HG03520 (cell line): ENCODE measurements around the gene CDC6.

Experiments
- ATAC-seq: cut with Tn5 transposase; IDR thresholded peaks from one replicate; pipeline ENCODE4 v1.9.1; 2021; ENCODE audit warnings: mild to moderate bottlenecking, moderate library complexity; ENCODE audit not compliant: unreplicated experiment

CDC6 gene, protein sequence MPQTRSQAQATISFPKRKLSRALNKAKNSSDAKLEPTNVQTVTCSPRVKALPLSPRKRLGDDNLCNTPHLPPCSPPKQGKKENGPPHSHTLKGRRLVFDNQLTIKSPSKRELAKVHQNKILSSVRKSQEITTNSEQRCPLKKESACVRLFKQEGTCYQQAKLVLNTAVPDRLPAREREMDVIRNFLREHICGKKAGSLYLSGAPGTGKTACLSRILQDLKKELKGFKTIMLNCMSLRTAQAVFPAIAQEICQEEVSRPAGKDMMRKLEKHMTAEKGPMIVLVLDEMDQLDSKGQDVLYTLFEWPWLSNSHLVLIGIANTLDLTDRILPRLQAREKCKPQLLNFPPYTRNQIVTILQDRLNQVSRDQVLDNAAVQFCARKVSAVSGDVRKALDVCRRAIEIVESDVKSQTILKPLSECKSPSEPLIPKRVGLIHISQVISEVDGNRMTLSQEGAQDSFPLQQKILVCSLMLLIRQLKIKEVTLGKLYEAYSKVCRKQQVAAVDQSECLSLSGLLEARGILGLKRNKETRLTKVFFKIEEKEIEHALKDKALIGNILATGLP

DNA sequence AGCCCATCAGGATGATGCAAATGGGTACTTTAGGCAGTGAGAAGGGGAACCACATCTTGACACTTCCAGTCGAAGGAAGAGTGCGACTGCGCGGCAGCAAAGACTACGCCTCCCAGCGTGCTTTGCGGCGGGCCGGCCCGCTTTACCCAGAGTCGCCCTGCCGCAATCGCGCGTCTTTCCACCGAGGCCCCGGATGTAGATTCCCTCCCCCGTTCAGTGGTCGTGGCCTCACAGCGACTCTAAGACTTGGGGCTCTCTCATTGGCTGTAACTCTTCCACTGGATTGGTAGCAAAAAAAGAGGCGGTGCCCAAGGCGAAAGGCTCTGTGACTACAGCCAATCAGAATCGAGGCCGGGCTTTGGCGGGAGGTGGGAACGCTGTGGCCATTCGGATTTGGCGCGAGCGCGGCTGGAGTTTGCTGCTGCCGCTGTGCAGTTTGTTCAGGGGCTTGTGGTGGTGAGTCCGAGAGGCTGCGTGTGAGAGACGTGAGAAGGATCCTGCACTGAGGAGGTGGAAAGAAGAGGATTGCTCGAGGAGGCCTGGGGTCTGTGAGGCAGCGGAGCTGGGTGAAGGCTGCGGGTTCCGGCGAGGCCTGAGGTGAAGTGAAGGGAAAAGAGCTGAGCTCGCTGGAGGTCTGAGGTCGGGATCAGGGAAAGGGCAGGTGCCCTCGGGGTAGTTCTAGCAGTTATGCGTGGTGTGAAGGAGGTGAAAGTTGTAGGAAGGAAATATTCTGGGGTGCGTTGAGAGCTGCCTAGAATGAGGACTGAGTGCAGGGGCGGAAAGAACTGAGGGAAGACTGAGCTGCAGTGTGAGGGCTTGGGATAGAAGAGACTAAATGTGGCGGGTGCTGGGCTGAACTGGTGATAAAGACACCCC, at the start of gene CDC6:
Gene CDC6 (plus strand): TSS at position 386 of the 876 bp plus-strand sequence. CDS start 1,542 bp downstream, outside the sequence.
- peak; percentile 93 for ATAC-seq

DNA sequence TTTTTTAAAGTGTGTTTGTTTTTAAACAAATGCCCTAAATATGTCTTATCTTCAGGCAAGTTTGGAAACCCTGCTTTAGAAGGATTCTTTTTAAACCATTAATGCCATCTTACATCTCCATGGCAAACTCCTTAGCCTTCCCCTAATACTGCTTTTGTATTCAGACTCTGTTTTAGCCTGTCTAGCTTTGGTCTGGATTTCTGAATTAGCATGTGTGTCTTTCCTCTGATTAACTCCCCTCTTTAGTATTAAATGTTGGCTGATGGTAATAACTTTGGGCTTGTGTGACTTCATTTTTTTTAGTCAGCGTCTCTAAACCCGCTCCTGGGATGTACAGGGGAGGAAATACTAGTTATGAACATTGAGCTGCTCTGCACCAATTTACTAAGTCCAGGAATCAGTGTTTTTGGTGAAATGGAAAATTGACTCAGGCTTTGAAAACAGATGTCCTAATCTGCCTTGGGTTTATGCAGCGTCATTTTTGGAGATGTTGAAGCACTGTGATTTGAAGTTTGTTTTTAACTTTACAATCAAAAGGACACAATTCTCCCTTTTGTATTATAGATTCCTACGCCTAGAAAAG, 46.3 kb upstream of the CDC6 start:
- no peak for ATAC-seq

DNA sequence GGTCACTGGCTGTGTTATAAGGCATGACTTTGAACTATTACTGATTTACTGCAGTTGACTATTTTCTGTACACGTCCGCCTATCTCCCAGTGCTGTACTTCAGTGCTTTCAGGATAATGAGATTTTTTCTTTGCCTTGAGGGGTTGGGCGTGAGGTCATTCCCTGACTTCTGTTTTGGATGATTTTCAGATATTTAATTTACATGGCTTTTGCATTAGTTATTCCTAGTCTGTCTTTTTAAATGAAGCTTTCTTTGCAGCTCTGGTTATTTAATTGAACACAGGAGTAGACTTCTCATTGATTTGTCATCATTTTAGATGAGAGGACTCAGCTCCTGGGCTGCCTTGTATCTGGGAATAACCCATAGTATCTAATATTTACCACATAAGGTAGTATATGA, 44.9 kb upstream of the CDC6 start:
- no peak for ATAC-seq

DNA sequence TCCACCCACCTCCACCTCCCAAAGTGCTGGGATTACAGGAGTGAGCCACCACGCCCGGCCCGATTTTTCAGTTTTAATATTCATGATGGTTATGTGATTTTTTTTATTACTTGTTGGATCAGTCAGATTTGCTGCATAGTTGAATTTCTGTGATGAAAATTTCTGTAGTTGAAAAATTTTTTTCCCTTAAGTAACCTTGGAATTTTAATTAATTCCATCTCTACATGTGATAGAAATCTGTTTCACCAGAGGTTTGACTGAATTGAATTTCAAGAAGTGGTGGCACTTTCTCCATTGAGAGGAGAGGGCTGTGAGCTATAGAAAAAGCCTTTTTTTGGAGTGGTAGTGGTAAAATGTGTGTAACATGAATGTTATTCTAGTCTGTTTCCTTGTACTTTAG, 43.9 kb upstream of the CDC6 start:
- ATAC-seq, result no peak

DNA sequence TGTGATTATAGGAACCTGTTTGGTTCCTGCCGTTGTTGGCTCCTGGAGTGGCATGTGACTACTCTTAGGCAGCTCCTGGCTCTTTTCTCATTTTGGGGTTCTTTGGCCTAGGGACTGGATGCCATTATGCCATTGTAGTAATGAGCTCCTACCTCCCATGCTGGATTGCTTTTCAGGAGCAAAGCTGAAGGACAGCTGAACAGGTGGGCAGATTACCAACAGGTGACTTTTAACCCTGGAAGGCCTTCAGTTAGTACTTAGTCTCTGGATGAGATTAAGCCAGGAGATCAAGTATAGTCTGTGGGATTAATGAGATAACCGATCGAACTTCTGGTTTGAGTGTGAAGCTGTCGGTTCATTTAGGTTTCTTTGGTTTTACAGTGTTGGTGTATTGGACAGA, 43.4 kb upstream of the CDC6 start:
- ATAC-seq, result no peak

DNA sequence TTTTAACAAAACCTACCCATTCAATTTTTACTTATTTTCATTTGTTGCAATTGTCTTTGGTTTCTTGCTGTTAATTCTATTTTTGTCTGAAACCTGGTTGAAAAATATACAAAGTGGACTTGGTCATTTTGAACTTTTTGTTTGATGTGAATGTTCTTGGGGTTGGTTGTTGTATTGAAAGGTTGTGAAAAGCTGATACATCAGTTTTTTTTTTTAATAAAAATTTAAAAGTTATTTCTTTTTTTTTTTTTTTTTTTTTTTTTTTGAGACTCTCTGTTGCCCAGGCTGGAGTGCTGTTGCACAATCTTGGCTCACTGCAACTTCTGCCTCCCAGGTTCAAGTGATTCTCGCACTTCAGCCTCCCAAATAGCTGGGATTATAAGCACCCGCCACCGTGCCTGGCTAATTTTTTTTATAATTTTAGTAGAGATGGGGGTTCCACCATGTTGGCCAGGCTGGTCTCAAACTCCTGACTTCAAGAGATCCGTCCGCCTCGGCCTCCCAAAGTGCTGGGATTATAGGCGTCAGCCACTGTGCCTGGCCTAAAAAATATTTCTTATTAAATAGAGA, 39.7 kb upstream of the CDC6 start:
- no peak for ATAC-seq

DNA sequence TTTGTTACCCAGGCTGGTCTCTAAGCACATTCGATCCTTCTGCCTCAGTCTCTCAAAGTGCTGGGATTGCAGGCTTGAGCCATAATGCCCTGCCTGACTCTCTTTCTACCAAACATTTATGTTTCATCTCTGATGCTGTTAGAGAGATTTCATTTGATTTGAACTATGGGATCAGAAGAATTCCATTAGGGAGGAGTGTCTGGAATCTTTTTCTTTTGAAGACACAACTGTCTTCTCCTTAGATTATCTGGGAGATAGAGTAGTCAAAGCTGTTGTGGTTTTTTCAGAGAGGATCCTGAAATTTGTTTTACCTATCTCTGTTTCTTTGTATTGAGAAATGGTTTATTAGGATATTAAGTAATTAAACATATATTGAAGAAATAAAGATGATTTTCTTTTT, 39.2 kb upstream of the CDC6 start:
- no peak for ATAC-seq

DNA sequence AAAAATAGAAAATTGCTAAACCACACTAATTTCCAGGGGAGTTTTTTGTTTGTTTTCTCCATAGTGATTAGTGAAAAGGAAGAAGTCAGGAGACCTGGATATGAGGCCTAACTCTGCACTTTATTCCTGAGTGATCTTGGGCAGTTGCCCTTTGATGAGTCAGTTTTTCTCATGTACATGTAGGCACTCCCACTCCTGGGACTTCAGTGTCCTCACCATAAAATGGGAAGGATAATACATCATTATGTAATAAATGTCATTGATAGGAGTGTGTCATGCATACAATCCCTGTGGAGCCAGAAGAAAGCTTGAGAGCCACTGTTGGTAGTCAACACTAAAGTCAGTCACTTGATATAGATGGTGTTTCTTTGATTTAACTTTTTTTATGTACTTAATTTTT, 36.1 kb upstream of the CDC6 start:
- no peak for ATAC-seq

DNA sequence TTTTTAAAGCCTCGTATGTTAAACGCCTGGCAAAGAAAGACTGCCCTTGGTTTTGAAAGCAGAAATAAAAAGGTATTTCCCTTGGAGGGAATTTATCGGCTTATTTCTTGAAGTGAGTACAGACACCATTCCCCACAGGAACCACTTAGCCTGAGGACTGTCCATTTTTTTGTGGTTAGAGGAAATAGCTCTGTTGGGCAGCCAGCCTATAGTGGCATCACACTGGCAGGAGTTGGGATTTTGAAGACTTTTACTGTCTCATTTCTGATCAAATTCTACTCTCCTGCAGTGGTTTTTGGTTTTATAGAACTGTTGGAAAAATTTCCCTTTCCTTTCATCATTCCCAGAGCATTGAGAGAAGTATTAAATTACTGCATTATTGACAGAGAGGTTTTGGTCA, 34.1 kb upstream of the CDC6 start:
- ATAC-seq, result no peak

DNA sequence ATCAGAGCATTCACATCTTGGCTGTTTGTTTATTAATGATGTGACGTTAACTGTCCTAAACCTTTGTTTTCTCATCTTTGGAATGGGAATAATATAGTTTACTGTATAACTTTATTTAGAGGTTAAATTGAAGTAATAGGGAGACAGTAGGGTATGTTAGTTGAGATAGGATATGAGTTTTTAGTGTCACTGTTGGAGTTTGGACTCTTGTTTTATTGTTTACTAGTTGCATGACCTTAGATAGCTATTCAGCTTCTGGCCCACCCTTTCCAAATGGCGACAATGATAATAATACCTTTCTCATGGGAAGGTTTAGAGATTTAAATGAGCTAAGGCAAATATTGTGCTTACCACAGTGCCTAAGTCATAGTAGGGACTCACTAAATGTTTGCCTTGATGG, 28.2 kb upstream of the CDC6 start:
- no peak for ATAC-seq

DNA sequence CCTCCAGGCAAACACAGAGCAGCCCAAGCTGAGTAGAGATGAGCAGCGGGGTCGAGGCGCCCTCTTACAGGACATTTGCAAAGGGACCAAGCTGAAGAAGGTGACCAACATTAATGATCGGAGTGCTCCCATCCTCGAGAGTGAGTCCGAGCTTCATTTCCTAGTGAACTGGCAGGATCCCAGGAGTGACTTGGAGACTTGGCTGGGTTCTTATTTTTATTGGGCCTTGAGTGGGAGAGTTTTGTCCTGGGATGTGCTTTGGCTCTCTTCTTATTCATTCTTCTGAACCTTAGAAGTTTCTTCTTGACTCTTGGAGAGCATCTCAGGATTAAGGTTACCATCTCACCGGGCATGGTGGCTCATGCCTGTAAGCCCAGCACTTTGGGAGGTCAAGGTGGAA, 27.2 kb upstream of the CDC6 start:
- ATAC-seq, result no peak

DNA sequence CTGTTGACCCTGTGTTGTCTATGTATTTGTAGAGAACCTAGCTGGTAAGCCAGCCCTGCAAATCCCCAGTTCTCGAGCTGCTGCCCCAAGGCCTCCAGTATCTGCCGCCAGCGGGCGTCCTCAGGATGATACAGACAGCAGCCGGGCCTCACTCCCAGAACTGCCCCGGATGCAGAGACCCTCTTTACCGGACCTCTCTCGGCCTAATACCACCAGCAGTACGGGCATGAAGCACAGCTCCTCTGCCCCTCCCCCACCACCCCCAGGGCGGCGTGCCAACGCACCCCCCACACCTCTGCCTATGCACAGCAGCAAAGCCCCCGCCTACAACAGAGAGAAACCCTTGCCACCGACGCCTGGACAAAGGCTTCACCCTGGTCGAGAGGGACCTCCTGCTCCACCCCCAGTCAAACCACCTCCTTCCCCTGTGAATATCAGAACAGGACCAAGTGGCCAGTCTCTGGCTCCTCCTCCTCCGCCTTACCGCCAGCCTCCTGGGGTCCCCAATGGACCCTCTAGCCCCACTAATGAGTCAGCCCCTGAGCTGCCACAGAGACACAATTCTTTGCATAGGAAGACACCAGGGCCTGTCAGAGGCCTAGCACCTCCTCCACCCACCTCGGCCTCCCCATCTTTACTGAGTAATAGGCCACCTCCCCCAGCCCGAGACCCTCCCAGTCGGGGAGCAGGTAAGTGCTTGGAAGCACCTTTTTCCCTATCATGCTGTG, 23.1 kb upstream of the CDC6 start:
- ATAC-seq, result no peak

DNA sequence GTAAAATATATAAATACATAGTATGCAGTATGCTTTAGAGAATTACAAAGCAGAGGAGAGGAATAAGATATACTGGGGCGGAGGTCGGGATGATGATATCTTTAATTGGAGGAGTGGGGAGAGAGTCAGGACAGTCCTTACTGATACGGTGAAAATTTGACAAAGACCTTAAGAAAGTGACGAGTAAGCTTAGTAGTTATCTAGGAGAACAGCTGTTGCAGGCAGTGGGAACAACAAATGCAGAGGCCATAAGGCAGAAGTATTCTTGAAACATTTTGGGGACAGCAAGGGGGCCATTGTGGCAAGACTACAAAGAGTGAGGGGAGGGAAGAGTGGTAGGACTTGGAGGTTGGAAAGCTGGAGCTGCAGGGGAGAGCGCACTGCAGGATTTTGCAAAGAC, 22.3 kb upstream of the CDC6 start:
- no peak for ATAC-seq

DNA sequence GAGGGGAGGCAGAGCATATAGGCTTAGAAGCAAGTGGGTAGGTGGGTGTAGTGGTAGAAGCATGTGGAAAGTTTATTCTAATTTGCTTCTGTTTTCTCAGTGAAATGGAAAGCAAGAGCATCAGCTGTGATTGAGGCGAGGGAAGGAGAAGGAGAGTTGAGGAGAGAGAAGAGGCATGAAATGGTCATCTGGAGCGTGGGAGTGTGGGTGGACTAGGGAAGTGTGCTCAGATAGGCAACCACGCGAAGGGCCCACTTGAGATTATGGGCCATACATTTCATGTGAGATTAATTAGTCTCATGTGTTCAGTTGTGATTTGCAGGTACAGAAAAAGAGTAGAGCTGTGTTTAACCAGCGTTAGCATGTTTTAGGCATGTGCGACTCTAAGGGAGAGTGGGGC, 20.8 kb upstream of the CDC6 start:
- ATAC-seq, result no peak

DNA sequence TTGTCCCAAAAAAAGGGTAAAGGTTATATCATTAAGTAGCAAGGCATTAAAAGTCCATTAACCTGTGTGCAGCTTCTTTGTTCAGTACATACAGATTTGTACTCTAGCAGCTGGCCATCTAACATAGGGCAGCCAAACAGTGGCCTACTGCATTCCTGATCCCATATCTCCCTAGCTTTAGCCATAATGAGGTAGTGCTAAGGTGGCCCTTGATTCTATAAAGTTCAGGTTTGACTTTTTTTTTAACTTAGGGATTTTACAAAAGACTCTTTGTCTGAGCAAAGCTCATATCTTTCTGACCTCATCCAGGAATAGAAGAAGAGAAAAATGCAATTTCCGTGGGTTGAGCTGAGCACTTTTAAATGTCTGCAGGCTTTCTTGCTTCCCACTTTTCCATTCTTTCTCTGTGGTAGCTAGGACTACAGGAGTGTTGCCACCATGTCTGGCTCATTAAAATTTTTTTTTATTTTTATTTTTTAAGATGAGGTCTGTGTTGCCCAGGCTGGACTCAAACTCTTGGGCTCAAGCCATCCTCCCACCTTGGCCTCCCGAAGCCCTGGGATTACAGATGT, 19.5 kb upstream of the CDC6 start:
- ATAC-seq, result no peak

DNA sequence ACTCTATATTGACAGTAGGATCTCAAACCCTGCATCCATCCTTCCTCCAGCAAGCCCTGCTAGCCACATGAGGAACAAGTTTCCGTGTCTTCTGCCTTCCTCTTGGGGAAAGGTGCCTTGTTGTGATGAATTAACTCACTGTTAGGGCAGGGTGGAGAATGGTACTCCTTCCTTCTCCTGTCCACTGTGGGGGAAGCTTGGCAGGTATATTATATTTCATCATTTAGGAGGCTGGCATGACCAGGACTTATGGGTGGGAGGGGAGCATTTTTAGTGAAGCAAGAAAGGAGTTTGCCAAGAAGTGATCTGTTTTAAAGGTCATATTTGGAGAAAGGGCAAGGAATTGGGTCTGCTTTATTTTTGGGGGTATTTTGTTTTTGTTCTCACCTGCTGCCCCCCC, 9.3 kb upstream of the CDC6 start:
- no peak for ATAC-seq

DNA sequence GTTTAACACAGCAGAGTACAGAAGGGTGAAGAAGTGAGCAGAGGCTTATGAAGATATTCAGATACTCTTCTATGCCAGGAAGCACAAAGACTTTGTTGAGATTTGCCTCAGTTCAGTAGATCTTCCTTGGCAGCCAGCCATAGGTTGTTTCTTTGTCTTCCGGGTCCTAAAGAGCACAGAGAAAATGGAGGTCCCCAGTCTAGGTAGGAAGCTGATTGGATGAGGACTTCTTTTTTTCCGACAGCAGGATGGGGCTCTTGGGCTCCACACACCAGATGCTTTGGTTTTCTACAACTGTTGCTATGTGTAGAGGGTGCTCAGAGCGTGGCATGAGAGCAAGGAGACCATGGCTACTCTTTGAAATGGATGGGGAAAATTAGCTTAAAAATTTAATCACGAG, 8.3 kb upstream of the CDC6 start:
- ATAC-seq, result no peak

DNA sequence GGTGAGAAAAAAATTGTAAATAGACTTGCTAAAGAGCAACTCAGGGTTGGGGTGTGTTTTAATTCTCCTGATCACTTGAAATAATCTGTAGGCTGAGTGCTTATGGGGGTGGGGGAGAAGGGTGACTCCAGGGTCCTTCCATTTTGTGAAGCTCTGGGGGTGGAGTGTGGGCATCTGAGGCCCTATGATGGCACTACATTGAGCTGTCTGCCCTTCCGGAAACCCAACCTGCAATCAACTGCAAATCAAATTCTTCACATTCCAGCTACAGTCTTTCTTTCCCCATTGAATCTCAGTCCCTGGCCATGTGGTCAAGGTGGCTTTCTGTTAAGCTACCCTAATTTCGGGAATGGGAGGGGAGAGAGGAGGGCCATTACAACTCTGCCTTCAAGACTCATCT, 6.0 kb upstream of the CDC6 start:
- no peak for ATAC-seq

DNA sequence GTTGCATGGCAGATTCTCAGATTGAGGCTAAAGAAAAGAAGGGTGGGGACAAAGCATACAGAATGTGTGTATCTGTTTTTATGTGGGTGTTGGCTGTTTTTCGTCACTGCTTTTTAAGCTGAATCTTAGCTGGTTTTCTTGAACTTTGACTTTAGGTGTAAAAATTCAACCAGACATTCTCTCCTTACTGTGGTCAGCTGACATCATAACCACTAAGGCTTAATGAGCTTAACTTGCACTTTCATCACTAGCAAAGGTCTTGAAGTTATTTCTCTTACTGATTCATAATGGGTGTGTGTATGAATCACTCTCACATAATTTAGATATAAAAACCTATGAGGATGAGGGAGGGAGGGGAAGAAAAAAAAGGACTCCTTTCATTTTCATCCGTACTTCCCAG, 4.0 kb upstream of the CDC6 start:
- ATAC-seq, result no peak

DNA sequence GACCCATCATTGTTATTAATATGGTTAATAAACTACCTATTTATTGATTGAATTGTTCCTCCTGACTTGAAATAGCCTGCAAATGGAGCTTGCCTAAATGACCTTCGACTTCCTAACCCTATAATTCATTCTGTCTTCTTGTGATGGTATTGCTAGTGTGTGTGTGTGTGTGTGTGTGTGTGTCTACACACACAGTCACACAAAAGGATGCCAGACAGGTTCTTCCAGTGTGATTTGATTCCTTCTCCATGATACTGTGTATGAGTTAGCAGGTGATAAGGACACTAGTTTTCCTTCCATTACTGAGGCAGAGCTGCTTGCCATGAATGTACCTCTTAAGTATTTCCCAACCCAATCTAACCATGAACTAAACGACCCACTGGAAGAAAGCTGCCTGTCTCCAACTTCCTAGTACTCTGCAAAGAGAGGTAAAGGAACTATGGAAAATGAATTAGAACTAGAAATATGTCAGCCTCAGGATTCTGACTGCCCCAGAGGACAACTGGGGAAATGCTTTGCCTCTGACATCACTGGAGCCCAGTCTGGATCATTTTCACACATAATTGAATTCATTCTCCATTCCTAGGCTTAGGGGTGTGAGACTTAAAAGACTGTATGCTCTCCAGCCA, 3.5 kb upstream of the CDC6 start:
- no peak for ATAC-seq
